SK-N-MC (cell line): ENCODE results near the gene GJB6.

ENCODE experiments used
- DNase-seq: peaks from one replicate; pipeline ENCODE4 v3.0.0-alpha.2; 2011; ENCODE audit warnings: low read depth, low spot score
- H3K27ac ChIP-seq: fragments of 200-600 bp; sonication (generic); 2 replicates; pipeline ENCODE4 v1.5.1; 2016; ENCODE audit warnings: mixed run types
- H3K36me3 ChIP-seq: fragments of 200-600 bp; sonication (generic); 2 replicates; pipeline ENCODE4 v1.6.1; 2017; ENCODE audit warnings: antibody characterized with exemption, low read length, mixed read lengths; ENCODE audit not compliant: insufficient read depth
- H3K4me3 ChIP-seq: fragments of 200-600 bp; sonication (generic); 2 replicates; pipeline ENCODE4 v1.5.1; 2016
- H3K9ac ChIP-seq: fragments of 200-600 bp; sonication (generic); 2 replicates; pipeline ENCODE4 v1.8.0; 2017; ENCODE audit warnings: mixed run types, mixed read lengths; ENCODE audit not compliant: insufficient read length
- H3K9me3 ChIP-seq: fragments of 200-600 bp; sonication (generic); 2 replicates; pipeline ENCODE4 v1.6.1; 2017; ENCODE audit warnings: low read depth, mild to moderate bottlenecking, antibody characterized with exemption, low read length, moderate library complexity, mixed read lengths
- EZH2 ChIP-seq: fragments of 200-600 bp; sonication (generic); IDR thresholded peaks from one replicate; pipeline ENCODE4 v1.6.1; 2017; ENCODE audit warnings: antibody characterized with exemption
- FOXP2 ChIP-seq: optimal IDR thresholded peaks from 2 replicates; pipeline ENCODE3; 2011; ENCODE audit warnings: mild to moderate bottlenecking, moderate library complexity; ENCODE audit not compliant: insufficient read depth; ENCODE audit errors: extremely low read length, control extremely low read depth
- POLR2AphosphoS5 ChIP-seq: IDR thresholded peaks from 2 replicates; pipeline ENCODE4 v1.6.1; 2012; ENCODE audit warnings: mild to moderate bottlenecking, low read depth, low read length, borderline replicate concordance

The GJB6 gene

GRCh38 chr13:20232556-20233277 is 598 bp upstream of the GJB6 start:
- H3K9ac ChIP-seq: no peak overlapping the region
- H3K4me3 ChIP-seq: no peak overlapping the region
- TF ChIP-seq POLR2AphosphoS5: no peak
- no peak for TF ChIP-seq EZH2
- TF ChIP-seq FOXP2: no peak
- no peaks in the 10 kb centered on the region for H3K9me3 ChIP-seq
- H3K36me3 ChIP-seq: no peaks in the 10 kb centered on the region
- H3K27ac ChIP-seq: no peak overlapping the region
- no peak for DNase-seq

GRCh38 chr13:20230913-20231838 is 943 bp downstream of the GJB6 start:
- no peak for DNase-seq
- Histone ChIP-seq H3K4me3 (no peak overlapping the region), H3K36me3 (no peaks in the 10 kb centered on the region), H3K27ac (no peak overlapping the region), H3K9me3 (no peaks in the 10 kb centered on the region), H3K9ac (no peak overlapping the region)
- TF ChIP-seq FOXP2 (no peak), POLR2AphosphoS5 (no peak), EZH2 (no peak)

DNA sequence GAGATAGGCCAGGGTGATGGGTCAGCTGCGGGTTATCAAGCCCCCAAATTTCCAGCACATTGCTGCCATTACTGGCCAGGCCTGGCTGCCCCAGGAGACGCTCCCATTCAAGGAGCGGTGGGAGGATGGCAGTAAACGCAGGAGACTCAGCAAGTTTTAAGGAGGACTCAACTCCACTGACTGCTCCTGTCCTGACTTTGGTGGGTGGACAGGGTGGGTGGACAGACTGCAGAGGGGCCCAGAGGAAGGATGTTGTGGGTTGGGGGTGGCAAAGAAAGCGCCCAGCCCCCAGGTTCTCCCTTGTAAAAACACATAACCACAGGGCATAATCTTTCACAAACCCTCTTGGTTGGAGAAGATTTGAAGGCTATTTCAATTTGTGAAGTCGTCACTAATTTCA is 4.4 kb downstream of the GJB6 start:
- H3K4me3 ChIP-seq: no peak overlapping the region
- no peaks in the 10 kb centered on the region for H3K36me3 ChIP-seq
- H3K9me3 ChIP-seq: no peaks in the 10 kb centered on the region
- H3K9ac ChIP-seq: no peak overlapping the region
- no peak for TF ChIP-seq POLR2AphosphoS5
- no peak for TF ChIP-seq FOXP2
- TF ChIP-seq EZH2: no peak
- DNase-seq: no peak
- no peak overlapping the region for H3K27ac ChIP-seq

DNA sequence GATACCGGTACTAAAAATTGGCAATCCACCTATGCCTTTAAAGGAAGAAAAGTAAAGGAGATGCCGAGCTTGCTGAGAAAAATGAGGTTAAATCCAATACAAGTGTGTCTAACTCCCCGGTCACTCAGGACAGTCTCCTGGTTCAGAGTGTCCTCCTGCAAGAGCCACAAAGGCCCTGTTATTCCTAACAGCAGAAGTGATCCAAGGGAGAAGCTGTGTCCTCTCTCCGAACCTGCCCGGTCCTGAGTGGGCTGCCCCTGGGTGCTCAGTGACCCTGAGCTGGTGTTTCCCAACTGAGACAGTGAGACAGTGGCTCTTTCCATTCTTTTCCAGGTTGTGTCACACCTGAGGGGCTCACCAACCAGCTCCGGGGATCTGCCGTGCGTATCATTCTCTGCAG is 4.8 kb downstream of the GJB6 start:
- no peak overlapping the region for H3K27ac ChIP-seq
- TF ChIP-seq FOXP2: no peak
- no peak for TF ChIP-seq POLR2AphosphoS5
- TF ChIP-seq EZH2: no peak
- H3K36me3 ChIP-seq: no peaks in the 10 kb centered on the region
- DNase-seq: no peak
- no peak overlapping the region for H3K4me3 ChIP-seq
- no peaks in the 10 kb centered on the region for H3K9me3 ChIP-seq
- H3K9ac ChIP-seq: no peak overlapping the region

GRCh38 chr13:20222553-20222952 is 9.6 kb downstream of the GJB6 start:
- Histone ChIP-seq H3K4me3 (no peak overlapping the region), H3K9me3 (no peaks in the 10 kb centered on the region), H3K9ac (no peak overlapping the region), H3K27ac (no peak overlapping the region), H3K36me3 (no peaks in the 10 kb centered on the region)
- TF ChIP-seq EZH2 (no peak), POLR2AphosphoS5 (no peak), FOXP2 (no peak)
- DNase-seq: no peak

DNA sequence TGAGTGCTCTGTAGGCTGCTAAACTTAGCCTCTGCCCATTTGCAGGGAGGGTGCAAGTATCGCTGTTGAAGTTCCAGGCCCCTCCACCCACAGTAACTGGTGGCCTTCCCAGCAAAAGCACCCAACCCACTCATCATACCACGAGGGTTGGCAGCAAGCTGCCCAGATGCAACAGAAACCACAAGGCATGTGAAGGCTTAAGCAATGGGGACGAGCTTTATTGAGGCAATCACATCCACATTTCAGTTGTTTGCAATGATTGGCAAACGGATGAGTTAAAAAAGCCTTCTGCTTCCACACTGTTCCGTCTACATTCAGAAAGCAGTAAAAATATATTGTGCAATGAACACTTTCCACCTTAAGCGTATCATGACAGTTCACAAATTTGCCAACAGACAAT is 10.3 kb downstream of the GJB6 start:
- no peak for TF ChIP-seq POLR2AphosphoS5
- TF ChIP-seq EZH2: no peak
- no peak for TF ChIP-seq FOXP2
- Histone ChIP-seq H3K4me3 (no peak overlapping the region), H3K36me3 (no peaks in the 10 kb centered on the region), H3K9me3 (no peaks in the 10 kb centered on the region), H3K9ac (no peak overlapping the region), H3K27ac (no peak overlapping the region)
- DNase-seq: no peak

DNA sequence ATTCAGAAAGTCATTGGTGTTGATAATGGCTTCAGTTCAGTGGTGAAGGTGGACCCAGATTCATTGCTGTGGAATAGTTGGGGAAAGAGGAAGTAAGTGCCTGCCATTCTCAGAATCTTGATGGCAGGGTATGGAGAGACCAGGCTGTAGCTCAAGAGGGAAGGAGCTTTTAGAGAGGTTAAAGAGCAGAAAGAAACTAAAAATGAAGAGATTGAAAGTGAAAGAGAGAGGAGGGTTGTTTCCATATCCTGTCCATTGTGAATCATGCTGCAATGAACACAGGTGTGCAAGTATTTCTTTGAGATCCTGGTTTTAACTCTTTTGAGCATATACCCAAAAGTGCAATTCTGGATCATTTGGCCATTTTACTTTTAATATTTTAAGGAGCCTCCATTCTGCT is 12.5 kb downstream of the GJB6 start:
- Histone ChIP-seq H3K36me3 (no peaks in the 10 kb centered on the region), H3K4me3 (no peak overlapping the region), H3K27ac (no peak overlapping the region), H3K9ac (no peak overlapping the region), H3K9me3 (no peaks in the 10 kb centered on the region)
- TF ChIP-seq EZH2 (no peak), POLR2AphosphoS5 (no peak), FOXP2 (no peak)
- no peak for DNase-seq

- H3K9me3 ChIP-seq: no peaks in the 10 kb centered on the region
- TF ChIP-seq EZH2: no peak
- no peak for TF ChIP-seq FOXP2
- no peak for TF ChIP-seq POLR2AphosphoS5
- no peak overlapping the region for H3K9ac ChIP-seq
- no peak for DNase-seq
- H3K36me3 ChIP-seq: no peaks in the 10 kb centered on the region
- H3K27ac ChIP-seq: no peak overlapping the region
- no peak overlapping the region for H3K4me3 ChIP-seq
These were observed 15.0 kb downstream of the GJB6 start for GRCh38 chr13:20217168-20217567.
